Measurements from ENCODE around the gene ACTL7B. TPM values are rescaled to one million over a fixed set of nuclear protein-coding genes. Genes with fewer than 3 reads are reported as not detected.

The ACTL7B gene
- total and polyA plus RNA-seq, 2 of the 8 experiments (the other 6 are each of a cell fraction or from before 2014, with no cell fraction given), result not detected

DNA sequence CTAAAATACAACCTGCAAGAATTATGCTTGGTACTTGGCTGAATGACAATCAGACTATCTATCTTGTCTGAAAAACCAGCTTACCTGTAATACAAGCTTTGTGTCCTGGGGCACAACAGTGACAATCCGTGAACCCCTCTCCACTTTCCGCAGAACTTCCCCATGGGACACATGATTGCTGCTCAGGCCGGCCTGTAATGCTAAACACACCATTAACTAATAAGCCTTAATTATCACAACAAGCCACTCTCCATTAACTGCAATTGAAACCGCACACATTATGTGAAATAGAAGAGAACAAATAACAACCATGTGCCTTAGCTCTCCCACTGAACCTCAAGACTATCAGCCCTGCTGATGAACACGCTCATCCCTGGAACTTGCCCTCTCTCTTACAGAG lies 44.4 kb upstream of the ACTL7B start:
- Histone ChIP-seq H3K56ac (replicated peaks; ENCODE audit: insufficient read length, low read depth, low read length) (no peak overlapping the region), H4K5ac (ENCODE audit: insufficient read length, low read depth, low read length) (no peak overlapping the region), H3K4me1 (replicated peaks in 1 of 4; ENCODE audit: control insufficient read depth in 3 of 4, insufficient read depth in 4 of 4, low read length in 3 of 4) (no peaks in the 10 kb centered on the region), H3K27me3 (replicated peaks in 1 of 4; ENCODE audit: control insufficient read depth in 3 of 4, extremely low read depth in 1 of 4, insufficient read depth in 3 of 4, low read length in 3 of 4) (no peaks in the 10 kb centered on the region), H2BK5ac (ENCODE audit: low read depth, low read length) (no peak overlapping the region), H3K36me3 (ENCODE audit: control insufficient read depth in 2 of 4, insufficient read depth in 4 of 4, low read length in 3 of 4) (peaks cover 18 to 63% (median 51%) of the 10 kb centered on the region in 4 experiments), H2BK15ac (ENCODE audit: low read length) (no peak overlapping the region), H3K9me3 (ENCODE audit: insufficient read depth in 2 of 2, low read depth in 1 of 2, low read length in 1 of 2) (no peaks in the 10 kb centered on the region), H2AK5ac (ENCODE audit: low read depth, low read length) (no peak overlapping the region), H2BK120ac (replicated peaks; ENCODE audit: low read depth, low read length) (no peak overlapping the region), H3K18ac (ENCODE audit: extremely low read depth, low read length) (no peak overlapping the region), H3K4ac (replicated peaks; ENCODE audit: insufficient read length, low read depth, low read length) (no peak overlapping the region), H3K14ac (ENCODE audit: insufficient read length) (no peak overlapping the region), H2BK12ac (ENCODE audit: low read depth, low read length) (no peak overlapping the region), H3K9ac (replicated peaks in 1 of 4; ENCODE audit: extremely low read depth in 1 of 4, low read depth in 3 of 4, low read length in 3 of 4) (no peak overlapping the region), H3K79me2 (ENCODE audit: control insufficient read depth in 1 of 2, insufficient read depth in 2 of 2, low read length in 2 of 2) (no peaks in the 10 kb centered on the region), H2AFZ (ENCODE audit: low read length) (no peak overlapping the region), H4K8ac (ENCODE audit: extremely low read depth, insufficient read depth, low read length) (no peak overlapping the region), H4K20me1 (replicated peaks in 1 of 2; ENCODE audit: control insufficient read depth in 1 of 2, insufficient read depth in 2 of 2, low read length in 2 of 2) (peaks cover 0 to 5% of the 10 kb centered on the region in 2 experiments), H3K23ac (ENCODE audit: insufficient read length) (no peak overlapping the region), H2BK20ac (ENCODE audit: low read length) (no peak overlapping the region), H3K27ac (ENCODE audit: low read depth, low read length) (no peak overlapping the region), H4K91ac (replicated peaks; ENCODE audit: insufficient read length, low read length) (no peak overlapping the region), H3K4me2 (ENCODE audit: insufficient read depth in 1 of 2, low read depth in 2 of 2, low read length in 2 of 2) (no peak overlapping the region), H3K79me1 (ENCODE audit: low read depth, low read length) (no peaks in the 10 kb centered on the region), H3K4me3 (ENCODE audit: extremely low read depth in 1 of 4, insufficient read depth in 2 of 4, low read depth in 3 of 4, low read length in 4 of 4) (no peak overlapping the region), H3K23me2 (ENCODE audit: low read depth, low read length) (peaks cover 2% of the 10 kb centered on the region; the same call in 1 of the 2 replicates)
- DNase-seq (ENCODE audit: low read depth in 1 of 2, low spot score in 2 of 2) (no peak), FAIRE-seq (no peak)
- CTCF ChIA-PET (ENCODE audit: partially characterized antibody), result interaction anchor here (1.1 to 1.2 kb wide), 2 partner anchors 12 to 16 kb away, joined by 4 to 5 read pairs; no protein-coding TSS in a partner anchor
- POLR2A ChIA-PET (ENCODE audit: partially characterized antibody), result interaction anchor here (0.7 to 1.1 kb wide), 2 partner anchors 10 to 105 kb away, joined by 4 to 6 read pairs; no protein-coding TSS in a partner anchor
- TF ChIP-seq SAP30 (IDR thresholded peaks at IDR 0.05; ENCODE audit: insufficient read depth, insufficient replicate concordance, low read length) (no peak), RNF2 (IDR thresholded peaks at IDR 0.05; ENCODE audit: borderline replicate concordance, low read depth, low read length, missing control alignments, poor library complexity, severe bottlenecking) (no peak)
- 90% methylated on average over 5 of the region's 5 CpGs; no CpG with 5 or more reads in 1 of the 2 experiments for WGBS, 2 experiments (ENCODE audit: extremely low coverage in 1 of 2, insufficient coverage in 1 of 2, insufficient read length in 1 of 2, insufficient replicate concordance in 2 of 2, low coverage in 1 of 2, low lambda C conversion rate in 2 of 2, missing lambda C conversion rate in 1 of 2)
